HFF-Myc (cell line): ENCODE measurements around the gene NAA80.

Experiments used
- DNase-seq: peaks from one replicate; pipeline ENCODE4 v3.0.0-alpha.2; 2011; ENCODE audit warnings: low read depth; ENCODE audit errors: extremely low read depth
- H3K4me3 ChIP-seq: replicated peaks from 2 replicates; pipeline ENCODE4 v1.5.1; 2011; ENCODE audit warnings: low read depth, mild to moderate bottlenecking, control low read depth, low read length
- TF ChIP-seq, protein P1 (sequence below): IDR thresholded peaks from 2 replicates; pipeline ENCODE4 v1.5.1; 2012; ENCODE audit warnings: mild to moderate bottlenecking, low read depth, low read length, control low read depth; ENCODE audit errors: missing control alignments

NAA80 gene

GRCh38 chr3:50254577-50255250, 44.5 kb downstream of the NAA80 start:
- no peak for DNase-seq
- H3K4me3 ChIP-seq: no peak overlapping the region
- TF ChIP-seq, protein P1, sequence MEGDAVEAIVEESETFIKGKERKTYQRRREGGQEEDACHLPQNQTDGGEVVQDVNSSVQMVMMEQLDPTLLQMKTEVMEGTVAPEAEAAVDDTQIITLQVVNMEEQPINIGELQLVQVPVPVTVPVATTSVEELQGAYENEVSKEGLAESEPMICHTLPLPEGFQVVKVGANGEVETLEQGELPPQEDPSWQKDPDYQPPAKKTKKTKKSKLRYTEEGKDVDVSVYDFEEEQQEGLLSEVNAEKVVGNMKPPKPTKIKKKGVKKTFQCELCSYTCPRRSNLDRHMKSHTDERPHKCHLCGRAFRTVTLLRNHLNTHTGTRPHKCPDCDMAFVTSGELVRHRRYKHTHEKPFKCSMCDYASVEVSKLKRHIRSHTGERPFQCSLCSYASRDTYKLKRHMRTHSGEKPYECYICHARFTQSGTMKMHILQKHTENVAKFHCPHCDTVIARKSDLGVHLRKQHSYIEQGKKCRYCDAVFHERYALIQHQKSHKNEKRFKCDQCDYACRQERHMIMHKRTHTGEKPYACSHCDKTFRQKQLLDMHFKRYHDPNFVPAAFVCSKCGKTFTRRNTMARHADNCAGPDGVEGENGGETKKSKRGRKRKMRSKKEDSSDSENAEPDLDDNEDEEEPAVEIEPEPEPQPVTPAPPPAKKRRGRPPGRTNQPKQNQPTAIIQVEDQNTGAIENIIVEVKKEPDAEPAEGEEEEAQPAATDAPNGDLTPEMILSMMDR: no peak

DNA sequence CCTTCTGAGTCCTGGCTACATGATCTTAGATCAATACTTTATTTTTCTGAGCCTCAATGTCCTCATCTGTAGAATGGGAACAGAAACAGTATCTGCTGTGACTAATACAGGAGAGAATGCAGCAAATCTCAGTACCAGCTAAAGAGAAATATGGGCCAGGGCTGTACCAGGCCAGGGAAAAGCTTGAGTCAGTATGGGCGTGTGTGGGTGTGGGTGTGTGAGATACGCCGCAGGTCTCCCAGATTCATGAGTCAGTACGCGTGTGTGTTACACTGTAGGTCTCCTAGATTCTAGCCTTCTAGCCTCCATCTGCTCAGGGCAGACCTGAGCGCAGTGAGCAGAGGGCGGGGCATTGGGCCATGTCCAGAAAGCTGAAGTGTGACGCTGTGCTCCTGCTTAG, 48.0 kb downstream of the NAA80 start:
- no peak overlapping the region for H3K4me3 ChIP-seq
- no peak for DNase-seq
- TF ChIP-seq, protein P1: no peak

DNA sequence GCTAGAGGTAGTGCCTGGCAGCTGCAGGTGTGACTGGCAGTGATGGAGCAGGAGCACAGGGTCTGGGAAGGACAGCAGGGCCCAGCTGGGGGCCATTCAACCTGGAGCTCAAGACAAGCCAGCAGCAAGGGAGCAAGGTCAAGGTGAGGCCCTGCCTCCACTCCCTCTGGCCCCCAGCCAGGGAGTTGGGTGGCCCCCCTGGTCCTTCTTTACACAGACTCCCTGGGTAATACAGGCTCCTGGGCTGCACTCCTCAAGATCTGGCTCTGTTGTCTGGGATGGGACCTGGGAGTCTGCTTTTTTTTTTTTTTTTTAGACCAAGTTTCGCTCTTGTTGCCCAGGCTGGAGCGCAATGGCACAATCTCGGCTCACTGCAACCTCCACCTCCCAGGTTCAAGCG, 48.7 kb downstream of the NAA80 start:
- TF ChIP-seq, protein P1: no peak
- DNase-seq: no peak
- no peak overlapping the region for H3K4me3 ChIP-seq

DNA sequence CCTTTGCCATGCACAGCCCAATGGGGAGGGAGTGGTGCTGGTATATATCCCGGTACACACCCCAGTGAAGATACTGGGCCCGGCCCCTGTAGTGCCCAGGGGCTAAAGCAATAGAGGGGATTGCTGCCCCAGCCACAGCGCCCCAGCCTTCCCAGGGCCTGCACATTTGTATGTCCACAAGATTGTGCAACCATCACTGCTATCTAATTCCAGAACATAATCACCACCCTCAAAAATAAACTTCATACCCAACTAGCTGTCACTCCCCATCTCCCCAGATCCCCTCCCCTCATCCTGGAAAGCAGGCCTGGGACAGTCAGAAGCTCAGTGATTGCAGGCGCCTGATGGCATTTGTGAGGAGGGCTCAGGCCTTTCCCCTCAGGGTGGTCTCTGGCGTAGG, 49.7 kb downstream of the NAA80 start:
- no peak for DNase-seq
- no peak overlapping the region for H3K4me3 ChIP-seq
- TF ChIP-seq, protein P1: no peak

DNA sequence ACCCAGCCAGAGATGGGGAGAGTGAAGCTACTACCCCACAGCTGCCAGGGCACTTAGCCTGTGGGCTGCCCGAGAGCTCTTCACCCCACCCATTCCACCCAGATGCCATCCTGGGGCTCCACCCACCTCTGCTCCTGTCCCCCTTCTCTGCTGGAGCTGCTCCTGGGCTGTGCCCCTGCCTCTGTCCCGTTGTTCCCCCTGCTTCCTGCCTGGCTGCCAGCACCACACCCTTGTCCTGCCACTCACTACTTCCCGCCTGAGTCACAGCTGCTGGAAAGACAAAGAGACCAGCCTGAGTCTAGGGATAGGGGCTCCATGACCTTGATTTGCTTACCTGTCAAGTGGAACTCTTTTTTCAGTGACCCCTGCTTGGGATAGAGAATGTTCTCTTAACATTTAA, 50.8 kb downstream of the NAA80 start:
- H3K4me3 ChIP-seq: no peak overlapping the region
- TF ChIP-seq, protein P1: no peak
- DNase-seq: no peak

DNA sequence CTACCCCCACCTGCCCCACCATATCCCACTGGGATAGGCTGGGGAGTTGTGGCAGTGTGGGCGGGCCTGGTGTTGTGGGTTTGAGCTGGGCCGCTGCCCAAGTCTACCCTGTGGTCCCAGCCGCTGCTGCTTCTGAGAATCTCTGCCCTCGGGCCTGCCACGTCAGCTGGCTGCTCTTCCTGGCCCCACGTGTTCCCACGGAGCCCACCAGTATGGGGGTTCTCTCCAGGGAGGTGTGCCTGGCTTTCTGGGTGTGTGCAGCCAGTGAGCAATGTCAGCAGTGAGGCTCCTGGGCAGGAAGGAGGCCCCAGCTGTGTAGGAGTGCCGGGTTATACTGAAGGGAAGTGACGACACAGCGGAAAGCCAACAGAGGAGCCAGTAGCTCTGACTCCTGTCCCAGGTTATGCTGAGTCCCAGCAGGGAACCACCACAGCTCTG, 52.7 kb downstream of the NAA80 start:
- TF ChIP-seq, protein P1: no peak
- DNase-seq: peak; percentile 83
- H3K4me3 ChIP-seq: no peak overlapping the region
